Smooth muscle cell (in vitro differentiated cells): Measurements from ENCODE around the gene PDE1A. TPM values are rescaled to one million over a fixed set of nuclear protein-coding genes. Genes with fewer than 3 reads are reported as not detected.

Experiments
- DNase-seq: peaks from one replicate; lab custom pipeline; 2025; ENCODE audit not compliant: unreplicated experiment; lab: John Stamatoyannopoulos, UW
- H2AFZ ChIP-seq: fragments of 200-600 bp; sonication (generic); 2 replicates; pipeline ENCODE4 v1.6.0; 2016; ENCODE audit warnings: antibody characterized with exemption, low read depth, mild to moderate bottlenecking
- H3F3A ChIP-seq: fragments of 200-600 bp; sonication (generic); 2 replicates; pipeline ENCODE4 v1.6.0; 2017; ENCODE audit warnings: antibody characterized with exemption, low read depth
- H3K27ac ChIP-seq: fragments of 200-600 bp; sonication (generic); 2 replicates; pipeline ENCODE4 v1.5.1; 2016; ENCODE audit warnings: low read depth, mild to moderate bottlenecking
- H3K27me3 ChIP-seq: fragments of 200-600 bp; sonication (generic); 2 replicates; pipeline ENCODE4 v1.6.1; 2016; ENCODE audit warnings: low read depth, mild to moderate bottlenecking
- H3K36me3 ChIP-seq: fragments of 200-600 bp; sonication (generic); 2 replicates; pipeline ENCODE4 v1.5.1; 2016; ENCODE audit warnings: low read depth
- H3K4me1 ChIP-seq: fragments of 200-600 bp; sonication (generic); 2 replicates; pipeline ENCODE4 v1.5.1; 2016; ENCODE audit warnings: low read depth
- H3K4me2 ChIP-seq: fragments of 200-600 bp; sonication (generic); 2 replicates; pipeline ENCODE4 v1.6.0; 2016; ENCODE audit warnings: mild to moderate bottlenecking
- H3K4me3 ChIP-seq: fragments of 200-600 bp; sonication (generic); 2 replicates; pipeline ENCODE4 v1.5.1; 2016; ENCODE audit warnings: mild to moderate bottlenecking
- H3K79me2 ChIP-seq: fragments of 200-600 bp; sonication (generic); 2 replicates; pipeline ENCODE4 v1.6.0; 2016; ENCODE audit warnings: low read depth, mild to moderate bottlenecking
- H3K9ac ChIP-seq: fragments of 200-600 bp; sonication (generic); 2 replicates; pipeline ENCODE4 v1.6.0; 2016; ENCODE audit warnings: low read depth
- H3K9me3 ChIP-seq: fragments of 200-600 bp; sonication (generic); replicated peaks from 2 replicates; pipeline ENCODE4 v1.5.1; 2016; ENCODE audit warnings: low read depth
- H4K20me1 ChIP-seq: fragments of 200-600 bp; sonication (generic); 2 replicates; pipeline ENCODE4 v1.6.0; 2016; ENCODE audit warnings: low read depth
- CTCF ChIP-seq: fragments of 200-600 bp; sonication (generic); IDR thresholded peaks from 2 replicates; pipeline ENCODE4 v1.5.1; 2017; ENCODE audit warnings: borderline replicate concordance, mild to moderate bottlenecking, antibody characterized with exemption; ENCODE audit not compliant: insufficient read depth, poor library complexity, severe bottlenecking
- WGBS: methylation state at CpG from one replicate; pipeline ENCODE4 v1.1.7; 2016; ENCODE audit warnings: low lambda C conversion rate; 5-methylcytosine and 5-hydroxymethylcytosine counted together
- polyA plus RNA-seq: library from polyadenylated mRNA; unstranded; fragments of >200 nt; fragmentation: Nextera tagmentation; extraction: Ambion mirVana; gene quantifications from 2 replicates; pipeline ENCODE4 v1.2.1, GENCODE V29; 2016
- total RNA-seq: library from RNA; depleted of rRNA; stranded (reverse); fragments of >200 nt; gene quantifications from 2 replicates; pipeline ENCODE4 v1.2.3, GENCODE V29; 2014

Gene PDE1A
- total and polyA plus RNA-seq, 2 experiments from 2014 or later = 0.58 to 0.96 TPM

- Histone ChIP-seq H3K4me2 (no peak overlapping the region), H2AFZ (no peak overlapping the region), H3K27me3 (peaks cover 16% of the 10 kb centered on the region), H3K79me2 (no peaks in the 10 kb centered on the region), H3K4me3 (no peak overlapping the region), H4K20me1 (no peaks in the 10 kb centered on the region), H3K36me3 (no peaks in the 10 kb centered on the region), H3K9me3 (no peaks in the 10 kb centered on the region), H3K27ac (no peak overlapping the region), H3F3A (no peaks in the 10 kb centered on the region), H3K4me1 (no peaks in the 10 kb centered on the region), H3K9ac (no peak overlapping the region)
- no peak for TF ChIP-seq CTCF
- WGBS = 73% methylated on average over 4 of the region's 4 CpGs
- no peak for DNase-seq
Measured at GRCh38 chr2:182366628-182367027, 60.2 kb downstream of the PDE1A start.

- 57% methylated on average over 3 of the region's 3 CpGs for WGBS
- Histone ChIP-seq H3K79me2 (no peaks in the 10 kb centered on the region), H4K20me1 (no peaks in the 10 kb centered on the region), H3K36me3 (no peaks in the 10 kb centered on the region), H3K27ac (no peak overlapping the region), H3K9ac (no peak overlapping the region), H3K4me1 (no peaks in the 10 kb centered on the region), H3K27me3 (peaks cover 16% of the 10 kb centered on the region), H3K9me3 (no peaks in the 10 kb centered on the region), H3F3A (no peaks in the 10 kb centered on the region), H3K4me3 (no peak overlapping the region), H3K4me2 (no peak overlapping the region), H2AFZ (no peak overlapping the region)
- no peak for TF ChIP-seq CTCF
- no peak for DNase-seq
Measured at GRCh38 chr2:182365855-182366254, 61.0 kb downstream of the PDE1A start.

GRCh38 chr2:182361477-182361876 lies 65.4 kb downstream of the PDE1A start:
- peaks cover 16% of the 10 kb centered on the region for H3K27me3 ChIP-seq
- whole genome bisulfite sequencing = 91% methylated on average over 1 of the region's 1 CpG

More at GRCh38 chr2:182361477-182361876, 65.4 kb downstream of the PDE1A start:
- DNase-seq = no peak
- H3K4me2 ChIP-seq = no peak overlapping the region
- H3K9me3 ChIP-seq = no peaks in the 10 kb centered on the region
- H4K20me1 ChIP-seq = no peaks in the 10 kb centered on the region
- no peaks in the 10 kb centered on the region for H3F3A ChIP-seq
- no peaks in the 10 kb centered on the region for H3K4me1 ChIP-seq
- no peak overlapping the region for H3K9ac ChIP-seq
- no peak overlapping the region for H2AFZ ChIP-seq
- no peak for TF ChIP-seq CTCF
- H3K4me3 ChIP-seq = no peak overlapping the region
- H3K36me3 ChIP-seq = no peaks in the 10 kb centered on the region
- H3K79me2 ChIP-seq = no peaks in the 10 kb centered on the region
- no peak overlapping the region for H3K27ac ChIP-seq
